HG02970 (cell line): ENCODE measurements around the gene LAMTOR1.

Experiments
- ATAC-seq: cut with Tn5 transposase; IDR thresholded peaks from one replicate; pipeline ENCODE4 v1.9.1; 2021; ENCODE audit warnings: mild to moderate bottlenecking, moderate library complexity, moderate number of reproducible peaks; ENCODE audit not compliant: unreplicated experiment, low FRiP score

Gene LAMTOR1

GRCh38 chr11:72083414-72083813, 19.7 kb downstream of the LAMTOR1 start:
- no peak for ATAC-seq

GRCh38 chr11:72081821-72082453, 21.2 kb downstream of the LAMTOR1 start:
- no peak for ATAC-seq

- no peak for ATAC-seq
These were observed 21.9 kb downstream of the LAMTOR1 start for GRCh38 chr11:72081184-72081644.

GRCh38 chr11:72080326-72081183, 22.5 kb downstream of the LAMTOR1 start, which contains the start of the genes LRRC51 and NUMA1:
TSS of gene LRRC51 (plus strand) at chr11:72080850. CDS start at chr11:72089084, 8,234 bp downstream.
TSS of gene NUMA1 (minus strand) at chr11:72080542. CDS start at chr11:72035943, 44,599 bp downstream.
- peak; percentile 96 for ATAC-seq

GRCh38 chr11:72079819-72080325, 23.2 kb downstream of the LAMTOR1 start:
- peak; percentile 26 for ATAC-seq

GRCh38 chr11:72078477-72078876, 24.6 kb downstream of the LAMTOR1 start:
- ATAC-seq, result no peak

- ATAC-seq, result no peak
These were observed 27.3 kb downstream of the LAMTOR1 start for GRCh38 chr11:72075756-72076155.

GRCh38 chr11:72075109-72075508, 28.0 kb downstream of the LAMTOR1 start:
- no peak for ATAC-seq

- ATAC-seq, result no peak
These were observed 30.7 kb downstream of the LAMTOR1 start for GRCh38 chr11:72072348-72072747.

GRCh38 chr11:72070491-72070890, 32.6 kb downstream of the LAMTOR1 start:
- ATAC-seq, result no peak

GRCh38 chr11:72069787-72070251, 33.3 kb downstream of the LAMTOR1 start:
- ATAC-seq, result no peak

- no peak for ATAC-seq
These were observed 33.9 kb downstream of the LAMTOR1 start for GRCh38 chr11:72069200-72069599.

- no peak for ATAC-seq
These were observed 35.4 kb downstream of the LAMTOR1 start for GRCh38 chr11:72067676-72068075.

GRCh38 chr11:72067266-72067665, 35.8 kb downstream of the LAMTOR1 start:
- no peak for ATAC-seq

GRCh38 chr11:72066855-72067254, 36.2 kb downstream of the LAMTOR1 start:
- no peak for ATAC-seq

- no peak for ATAC-seq
These were observed 41.2 kb downstream of the LAMTOR1 start for GRCh38 chr11:72061739-72062396.

GRCh38 chr11:72058416-72059034, 44.6 kb downstream of the LAMTOR1 start:
- no peak for ATAC-seq

- no peak for ATAC-seq
These were observed 54.2 kb downstream of the LAMTOR1 start for GRCh38 chr11:72048766-72049460.
